Cardiac fibroblast (primary cell): ENCODE results near the gene PHLDB3.
"Not testable (repeated sequence)": the region's sequence is repeated elsewhere in the genome, so short reads cannot be mapped to it uniquely, and the experiment has no call there.

Source experiments
- DNase-seq, 2 donors: peaks; one replicate each; pipeline versions ENCODE4 v3.0.0 to v3.0.0-alpha.2; 2010; ENCODE audit warnings: low read depth in 2 of 2
- H3K4me3 ChIP-seq, 2 donors: replicated peaks in 1 of 2; 1 replicate in 1 of 2; 2 replicates in 1 of 2; pipeline ENCODE4 v1.5.1; 2011; ENCODE audit warnings: low read depth in 2 of 2, low read length in 2 of 2, mild to moderate bottlenecking in 2 of 2, moderate library complexity in 1 of 2
- CTCF ChIP-seq: IDR thresholded peaks from one replicate; pipeline ENCODE4 v1.5.1; 2011; ENCODE audit warnings: low read depth, mild to moderate bottlenecking, low read length, inconsistent platforms

PHLDB3 gene

GRCh38 chr19:43445426-43445825, 59.1 kb downstream of the PHLDB3 start:
- no peak for DNase-seq
- TF ChIP-seq CTCF = no peak
- H3K4me3 ChIP-seq = no peak overlapping the region

- no peak for DNase-seq
- TF ChIP-seq CTCF = no peak
- no peak overlapping the region for H3K4me3 ChIP-seq
These were observed 59.8 kb downstream of the PHLDB3 start for GRCh38 chr19:43444531-43445287.

- not testable (repeated sequence) for DNase-seq, H3K4me3 ChIP-seq
These were observed 60.5 kb downstream of the PHLDB3 start for GRCh38 chr19:43444091-43444490.

GRCh38 chr19:43441716-43442115, 62.8 kb downstream of the PHLDB3 start:
- DNase-seq = no peak
- TF ChIP-seq CTCF = no peak
- H3K4me3 ChIP-seq = no peak overlapping the region

GRCh38 chr19:43439709-43440063, 64.9 kb downstream of the PHLDB3 start:
- DNase-seq = no peak
- H3K4me3 ChIP-seq = no peak overlapping the region
- no peak for TF ChIP-seq CTCF

GRCh38 chr19:43439032-43439708, 65.4 kb downstream of the PHLDB3 start:
- TF ChIP-seq CTCF = no peak
- H3K4me3 ChIP-seq = no peak overlapping the region
- peak; percentile 46 to 88 for DNase-seq

GRCh38 chr19:43438291-43439031, 66.1 kb downstream of the PHLDB3 start:
- peak; percentile 64 to 82 for DNase-seq
- no peak for TF ChIP-seq CTCF
- H3K4me3 ChIP-seq = no peak overlapping the region
